ENCODE data around the gene KCNK1. TPM values are rescaled to one million over a fixed set of nuclear protein-coding genes. Genes with fewer than 3 reads are reported as not detected.
A peak's percentile ranks its signal among the peaks of the same experiment; 100 is the strongest.
"Not testable (repeated sequence)": the region's sequence is repeated elsewhere in the genome, so short reads cannot be mapped to it uniquely, and the experiment has no call there.

The KCNK1 gene
- total RNA-seq, 1 experiment from 2014 or later, result 13.3 TPM

DNA sequence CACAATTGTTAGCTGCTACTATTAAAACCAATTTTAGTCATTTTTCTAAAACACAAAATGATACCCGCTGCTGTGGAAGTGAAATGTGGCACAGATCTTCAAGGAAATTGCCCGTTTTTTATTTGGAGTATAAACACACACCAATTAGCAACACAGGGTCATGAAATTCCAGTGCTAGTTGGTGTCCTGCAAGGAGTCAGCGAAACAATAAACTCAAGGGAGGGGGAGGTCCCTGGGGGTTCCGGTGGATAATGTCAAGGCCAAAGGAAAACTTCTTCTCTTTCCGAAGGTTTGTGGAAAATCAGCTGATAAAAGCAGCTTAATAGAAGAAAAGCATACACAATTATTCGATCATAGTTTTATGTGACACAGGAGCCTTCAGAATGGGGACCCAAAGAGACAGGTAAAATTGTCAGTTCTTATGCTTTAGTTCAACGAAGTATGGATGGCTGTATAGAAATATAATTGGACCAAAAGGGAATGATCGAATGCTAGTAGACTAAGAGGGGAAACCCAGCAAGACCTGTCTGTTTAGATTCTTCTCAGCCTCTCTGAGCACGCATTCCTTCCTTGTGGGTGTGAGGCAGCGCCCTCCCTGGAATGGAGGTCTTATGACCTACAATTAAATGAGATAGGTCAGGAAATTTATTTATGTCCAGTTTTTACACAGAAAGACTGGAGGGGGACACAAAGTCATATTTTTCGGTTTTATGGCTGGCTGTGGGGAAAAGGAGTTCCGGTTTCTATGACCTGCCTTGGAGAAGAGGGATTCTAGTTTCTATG lies 65.9 kb downstream of the KCNK1 start (continued):
- TF ChIP-seq, protein P1, sequence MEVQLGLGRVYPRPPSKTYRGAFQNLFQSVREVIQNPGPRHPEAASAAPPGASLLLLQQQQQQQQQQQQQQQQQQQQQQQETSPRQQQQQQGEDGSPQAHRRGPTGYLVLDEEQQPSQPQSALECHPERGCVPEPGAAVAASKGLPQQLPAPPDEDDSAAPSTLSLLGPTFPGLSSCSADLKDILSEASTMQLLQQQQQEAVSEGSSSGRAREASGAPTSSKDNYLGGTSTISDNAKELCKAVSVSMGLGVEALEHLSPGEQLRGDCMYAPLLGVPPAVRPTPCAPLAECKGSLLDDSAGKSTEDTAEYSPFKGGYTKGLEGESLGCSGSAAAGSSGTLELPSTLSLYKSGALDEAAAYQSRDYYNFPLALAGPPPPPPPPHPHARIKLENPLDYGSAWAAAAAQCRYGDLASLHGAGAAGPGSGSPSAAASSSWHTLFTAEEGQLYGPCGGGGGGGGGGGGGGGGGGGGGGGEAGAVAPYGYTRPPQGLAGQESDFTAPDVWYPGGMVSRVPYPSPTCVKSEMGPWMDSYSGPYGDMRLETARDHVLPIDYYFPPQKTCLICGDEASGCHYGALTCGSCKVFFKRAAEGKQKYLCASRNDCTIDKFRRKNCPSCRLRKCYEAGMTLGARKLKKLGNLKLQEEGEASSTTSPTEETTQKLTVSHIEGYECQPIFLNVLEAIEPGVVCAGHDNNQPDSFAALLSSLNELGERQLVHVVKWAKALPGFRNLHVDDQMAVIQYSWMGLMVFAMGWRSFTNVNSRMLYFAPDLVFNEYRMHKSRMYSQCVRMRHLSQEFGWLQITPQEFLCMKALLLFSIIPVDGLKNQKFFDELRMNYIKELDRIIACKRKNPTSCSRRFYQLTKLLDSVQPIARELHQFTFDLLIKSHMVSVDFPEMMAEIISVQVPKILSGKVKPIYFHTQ (CRISPR knock-in tag; IDR thresholded peaks at IDR 0.05), result no peak
- TF ChIP-seq ZNF512 (CRISPR knock-in tag; IDR thresholded peaks at IDR 0.05; ENCODE audit: borderline replicate concordance) (no peak), CBFB (CRISPR knock-in tag; IDR thresholded peaks at IDR 0.05; ENCODE audit: low read depth) (no peak), PREB (CRISPR knock-in tag; IDR thresholded peaks at IDR 0.05; ENCODE audit: borderline replicate concordance) (no peak), ETV6 (CRISPR knock-in tag; IDR thresholded peaks at IDR 0.05) (no peak), FOXP1 (CRISPR knock-in tag; IDR thresholded peaks at IDR 0.05; ENCODE audit: borderline replicate concordance) (no peak), JAZF1 (CRISPR knock-in tag; IDR thresholded peaks at IDR 0.05) (no peak)

- TF ChIP-seq ZNF121 (CRISPR knock-in tag; IDR thresholded peaks at IDR 0.05) (peak; percentile 95), RORB (CRISPR knock-in tag; IDR thresholded peaks at IDR 0.05) (no peak)
- ChIA-PET CTCF (no interaction called here), POLR2A (no interaction called here)
- Mint-ChIP-seq H3K4me1 (peaks cover 70% of the 10 kb centered on the region), H3K27ac (peak overlapping the region; percentile 14; the same call in 1 of the 2 replicates), H3K27me3 (ENCODE audit: low read depth) (no peaks in the 10 kb centered on the region), H3K36me3 (peaks cover 10% of the 10 kb centered on the region), H3K9me3 (peaks cover 27% of the 10 kb centered on the region), H3K4me3 (no peak overlapping the region)
- DNase-seq (ENCODE audit: low spot score) (no peak), ATAC-seq (no peak)
Measured at GRCh38 chr1:233681285-233681684, 67.4 kb downstream of the KCNK1 start.

DNA sequence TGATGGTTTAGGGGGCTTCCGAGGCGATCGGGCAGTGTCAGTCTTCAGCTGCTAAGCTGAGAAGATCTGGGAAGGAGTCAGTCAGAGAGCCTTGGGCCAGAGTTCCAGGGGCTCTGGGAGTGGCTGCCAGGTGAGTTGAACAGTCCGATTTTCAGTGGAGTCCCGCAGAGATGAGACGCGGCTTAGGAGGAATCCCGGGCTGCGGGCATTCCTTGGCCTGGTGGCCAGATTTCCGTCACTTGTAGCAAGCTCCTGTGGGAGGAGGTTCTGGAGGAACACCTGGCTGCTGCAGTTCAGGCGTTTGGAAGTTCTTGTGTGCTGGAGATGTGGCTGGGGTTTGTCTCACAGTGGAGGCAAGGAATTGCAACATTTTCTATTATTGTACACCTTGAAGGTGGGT lies 72.7 kb downstream of the KCNK1 start:
- H3K4me3 Mint-ChIP-seq; POLR2A ChIA-PET; H3K9me3 Mint-ChIP-seq; DNase-seq (ENCODE audit: low spot score); H3K27me3 Mint-ChIP-seq (ENCODE audit: low read depth); H3K36me3 Mint-ChIP-seq; H3K27ac Mint-ChIP-seq; ATAC-seq; CTCF ChIA-PET: not testable (repeated sequence)
- H3K4me1 Mint-ChIP-seq, result peaks cover 86% of the 10 kb centered on the region

GRCh38 chr1:233689017-233689747 lies 75.3 kb downstream of the KCNK1 start:
- CTCF ChIA-PET, result no interaction called here
- no peaks in the 10 kb centered on the region; the same call in none of the 2 replicates for H3K27me3 Mint-ChIP-seq (ENCODE audit: low read depth)
- DNase-seq (ENCODE audit: low spot score) (no peak), ATAC-seq (no peak)
- no peaks in the 10 kb centered on the region for H3K9me3 Mint-ChIP-seq
- no peak for TF ChIP-seq SP1 (CRISPR knock-in tag; conservative IDR thresholded peaks at IDR 0.05)
- no peak for TF ChIP-seq ETV6 (CRISPR knock-in tag; IDR thresholded peaks at IDR 0.05)
- no peak for TF ChIP-seq STAT6 (CRISPR knock-in tag; conservative IDR thresholded peaks at IDR 0.05; ENCODE audit: low read depth)
- TF ChIP-seq CREB1 (CRISPR knock-in tag; IDR thresholded peaks at IDR 0.05), result no peak
- TF ChIP-seq NFATC4 (CRISPR knock-in tag; IDR thresholded peaks at IDR 0.05), result no peak
- TF ChIP-seq NFE2L1 (CRISPR knock-in tag; IDR thresholded peaks at IDR 0.05), result no peak
- no peak for TF ChIP-seq JUN (CRISPR knock-in tag; IDR thresholded peaks at IDR 0.05)
- TF ChIP-seq TEAD4 (CRISPR knock-in tag; IDR thresholded peaks at IDR 0.05), result no peak
- no peak for TF ChIP-seq ZNF512 (CRISPR knock-in tag; IDR thresholded peaks at IDR 0.05; ENCODE audit: borderline replicate concordance)
- POLR2A ChIA-PET, result no interaction called here
- no peaks in the 10 kb centered on the region for H3K36me3 Mint-ChIP-seq
- H3K4me1 Mint-ChIP-seq, result peaks cover 67% of the 10 kb centered on the region
- H3K27ac Mint-ChIP-seq, result no peak overlapping the region; the same call in 1 of the 2 replicates
- H3K4me3 Mint-ChIP-seq, result no peak overlapping the region
